Tibial nerve (tissue), 4 donors: ENCODE measurements around the gene DPP10. TPM values are rescaled to one million over a fixed set of nuclear protein-coding genes. Genes with fewer than 3 reads are reported as not detected.

Experiments
- DNase-seq, 2 donors: peaks; one replicate each; pipeline ENCODE4 v3.0.0-alpha.2; 2019; ENCODE audit warnings: low spot score in 2 of 2
- H3K27ac ChIP-seq, 4 donors: fragments of 200-600 bp; sonication (generic) in 3 of 4; one replicate each; pipeline ENCODE4 v1.5.1; 2017 to 2019; ENCODE audit warnings: mild to moderate bottlenecking in 1 of 4
- H3K27me3 ChIP-seq, 2 donors: fragments of 200-600 bp; sonication (generic) in 1 of 2; one replicate each; pipeline versions ENCODE4 v1.5.1 to v1.6.0; 2017 to 2019
- H3K36me3 ChIP-seq, 3 donors: fragments of 200-600 bp; sonication (generic); one replicate each; pipeline ENCODE4 v1.5.1; 2018 to 2019
- H3K4me1 ChIP-seq, 4 donors: fragments of 200-600 bp; sonication (generic) in 3 of 4; one replicate each; pipeline ENCODE4 v1.5.1; 2017 to 2019
- H3K4me3 ChIP-seq, 4 donors: fragments of 200-600 bp; sonication (generic) in 3 of 4; one replicate each; pipeline ENCODE4 v1.5.1; 2017 to 2019; ENCODE audit warnings: mild to moderate bottlenecking in 1 of 4, moderate library complexity in 1 of 4
- H3K9me3 ChIP-seq, 4 donors: fragments of 200-600 bp; sonication (generic) in 3 of 4; one replicate each; pipeline ENCODE4 v1.5.1; 2017 to 2019
- CTCF ChIP-seq, 5 experiments: fragments of 200-600 bp in 3 of 5; fragments of 450-650 bp in 2 of 5; sonication (generic) in 3 of 5; IDR thresholded peaks; one replicate each; pipeline ENCODE4 v1.5.1; 2016 to 2019; ENCODE audit warnings: antibody characterized with exemption in 5 of 5, mild to moderate bottlenecking in 3 of 5, moderate library complexity in 2 of 5
- EP300 ChIP-seq, 2 donors: sonication (generic); formaldehyde crosslinking; IDR thresholded peaks; one replicate each; pipeline ENCODE4 v1.6.1; 2017; ENCODE audit warnings: antibody characterized with exemption in 2 of 2, mild to moderate bottlenecking in 1 of 2
- POLR2A ChIP-seq, 2 donors: fragments of 450-650 bp; IDR thresholded peaks; one replicate each; pipeline ENCODE4 v1.6.1; 2017; ENCODE audit warnings: antibody characterized with exemption in 2 of 2, mild to moderate bottlenecking in 2 of 2, moderate library complexity in 2 of 2
- WGBS, 2 donors: methylation state at CpG; one replicate each; pipeline ENCODE4 v1.1.5; 2018; 5-methylcytosine and 5-hydroxymethylcytosine counted together
- total RNA-seq, 4 donors: library from RNA; depleted of rRNA; stranded (reverse); fragments of >200 nt; gene quantifications; one replicate each; pipeline ENCODE4 v1.1.0, GENCODE V29; 2016

DPP10 gene
- total RNA-seq, 4 donors from 2014 or later, result 0.20 to 2.1 TPM; not detected in 2

GRCh38 chr2:115034801-115035200, 592.4 kb downstream of the DPP10 start:
- Histone ChIP-seq H3K36me3 (no peaks in the 10 kb centered on the region), H3K27ac (no peak overlapping the region), H3K4me1 (no peaks in the 10 kb centered on the region), H3K4me3 (no peak overlapping the region), H3K9me3 (no peaks in the 10 kb centered on the region), H3K27me3 (no peaks in the 10 kb centered on the region)
- WGBS, 2 donors, result 84 to 85% methylated on average over 3 of the region's 3 CpGs
- no peak for DNase-seq
- TF ChIP-seq EP300 (IDR thresholded peaks at IDR 0.05) (no peak), POLR2A (IDR thresholded peaks at IDR 0.05) (no peak), CTCF (IDR thresholded peaks at IDR 0.05) (no peak)

DNA sequence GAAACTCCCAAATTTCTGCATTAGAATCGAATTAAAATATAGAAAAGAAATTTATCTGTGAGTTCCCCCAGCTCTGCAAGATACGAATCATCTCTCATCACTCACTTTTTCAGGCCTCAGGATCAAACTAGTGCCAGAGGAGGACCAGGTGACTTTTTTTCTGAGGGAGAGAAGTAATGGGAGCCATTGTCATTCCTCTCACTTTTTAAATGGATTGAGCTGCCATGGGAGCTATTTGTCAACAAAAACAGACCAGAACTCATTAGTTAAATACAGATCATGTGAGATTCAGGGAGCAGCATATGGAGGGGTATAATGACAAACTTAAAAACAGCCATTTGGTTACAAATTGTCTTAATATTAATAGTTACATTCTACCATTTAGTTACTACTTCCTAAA, 594.4 kb downstream of the DPP10 start:
- Histone ChIP-seq H3K4me1 (no peaks in the 10 kb centered on the region), H3K27ac (no peak overlapping the region), H3K9me3 (no peaks in the 10 kb centered on the region), H3K4me3 (no peak overlapping the region), H3K36me3 (no peaks in the 10 kb centered on the region), H3K27me3 (no peaks in the 10 kb centered on the region)
- no peak for DNase-seq
- TF ChIP-seq POLR2A (IDR thresholded peaks at IDR 0.05) (no peak), EP300 (IDR thresholded peaks at IDR 0.05) (no peak)
- whole genome bisulfite sequencing, 2 donors, result 64 to 90% methylated on average over 2 of the region's 2 CpGs

DNA sequence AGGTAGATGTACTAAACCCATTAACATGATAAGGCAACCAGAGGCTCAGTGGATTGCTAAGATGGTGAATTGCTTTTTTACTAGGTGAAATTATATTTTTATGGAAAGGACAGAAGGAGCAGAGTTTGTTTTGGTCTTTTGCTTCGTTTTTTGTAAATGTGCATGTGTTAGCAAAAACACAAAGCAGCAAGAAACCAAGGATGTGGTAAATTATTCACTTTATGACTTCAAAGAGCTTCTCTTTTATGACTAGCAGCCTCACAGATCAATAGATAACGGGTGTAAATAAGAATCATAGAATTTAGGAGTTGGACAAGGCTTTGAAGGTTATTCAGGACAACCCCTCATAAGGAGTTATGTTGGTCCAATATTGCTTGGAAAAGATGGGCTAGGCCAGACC, 615.0 kb downstream of the DPP10 start:
- Histone ChIP-seq H3K36me3 (no peaks in the 10 kb centered on the region), H3K27ac (no peak overlapping the region), H3K4me3 (no peak overlapping the region), H3K27me3 (no peaks in the 10 kb centered on the region), H3K9me3 (peaks cover 0 to 6% (median 0%) of the 10 kb centered on the region in 4 donors), H3K4me1 (no peaks in the 10 kb centered on the region)
- TF ChIP-seq EP300 (IDR thresholded peaks at IDR 0.05) (no peak), POLR2A (IDR thresholded peaks at IDR 0.05) (no peak), CTCF (IDR thresholded peaks at IDR 0.05) (no peak)
- 30 to 37% methylated on average over 2 of the region's 2 CpGs for WGBS, 2 donors
- DNase-seq, result no peak

DNA sequence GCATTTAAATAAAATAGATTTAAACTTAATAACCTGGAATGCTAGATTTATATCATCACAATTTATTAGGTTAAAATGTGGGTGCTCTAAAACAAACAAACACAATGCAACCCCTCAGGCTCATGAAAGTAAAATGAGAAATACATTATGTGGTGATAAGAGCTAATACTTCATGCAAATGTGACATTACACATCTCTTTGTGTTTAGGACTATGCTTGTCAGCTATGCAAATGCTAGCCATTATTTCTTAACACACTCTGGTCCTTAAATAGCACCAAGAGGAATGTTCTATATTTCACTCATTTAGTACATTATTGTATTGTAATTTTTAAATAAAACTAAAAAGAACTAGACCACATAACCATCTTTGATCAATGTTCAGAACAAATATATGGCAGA, 627.6 kb downstream of the DPP10 start:
- Histone ChIP-seq H3K27ac (no peak overlapping the region), H3K4me3 (no peak overlapping the region), H3K27me3 (no peaks in the 10 kb centered on the region), H3K36me3 (no peaks in the 10 kb centered on the region), H3K4me1 (no peaks in the 10 kb centered on the region), H3K9me3 (peaks cover 0 to 3% (median 0%) of the 10 kb centered on the region in 4 donors)
- TF ChIP-seq POLR2A (IDR thresholded peaks at IDR 0.05) (no peak), CTCF (IDR thresholded peaks at IDR 0.05) (no peak), EP300 (IDR thresholded peaks at IDR 0.05) (no peak)
- DNase-seq, result no peak

GRCh38 chr2:115071534-115071933, 629.1 kb downstream of the DPP10 start:
- Histone ChIP-seq H3K4me3 (no peak overlapping the region), H3K9me3 (peaks cover 0 to 3% (median 0%) of the 10 kb centered on the region in 4 donors), H3K27ac (no peak overlapping the region), H3K27me3 (no peaks in the 10 kb centered on the region), H3K36me3 (no peaks in the 10 kb centered on the region), H3K4me1 (no peaks in the 10 kb centered on the region)
- 84 to 90% methylated on average over 4 of the region's 4 CpGs for WGBS, 2 donors
- no peak for DNase-seq
- TF ChIP-seq EP300 (IDR thresholded peaks at IDR 0.05), result no peak
- no peak for TF ChIP-seq CTCF (IDR thresholded peaks at IDR 0.05)
- TF ChIP-seq POLR2A (IDR thresholded peaks at IDR 0.05), result no peak

GRCh38 chr2:115075800-115076199, 633.4 kb downstream of the DPP10 start:
- DNase-seq, result no peak
- Histone ChIP-seq H3K4me3 (no peak overlapping the region), H3K36me3 (no peaks in the 10 kb centered on the region), H3K9me3 (no peaks in the 10 kb centered on the region), H3K4me1 (no peaks in the 10 kb centered on the region), H3K27ac (no peak overlapping the region), H3K27me3 (no peaks in the 10 kb centered on the region)
- WGBS, 2 donors, result 75 to 84% methylated on average over 2 of the region's 2 CpGs
- TF ChIP-seq EP300 (IDR thresholded peaks at IDR 0.05) (no peak), POLR2A (IDR thresholded peaks at IDR 0.05) (no peak), CTCF (IDR thresholded peaks at IDR 0.05) (no peak)
